ENCODE data around the gene JAKMIP3.

JAKMIP3 gene

GRCh38 chr10:132100091-132100481 lies 34.3 kb downstream of the JAKMIP3 start:
- DNase-seq: no peak

DNA sequence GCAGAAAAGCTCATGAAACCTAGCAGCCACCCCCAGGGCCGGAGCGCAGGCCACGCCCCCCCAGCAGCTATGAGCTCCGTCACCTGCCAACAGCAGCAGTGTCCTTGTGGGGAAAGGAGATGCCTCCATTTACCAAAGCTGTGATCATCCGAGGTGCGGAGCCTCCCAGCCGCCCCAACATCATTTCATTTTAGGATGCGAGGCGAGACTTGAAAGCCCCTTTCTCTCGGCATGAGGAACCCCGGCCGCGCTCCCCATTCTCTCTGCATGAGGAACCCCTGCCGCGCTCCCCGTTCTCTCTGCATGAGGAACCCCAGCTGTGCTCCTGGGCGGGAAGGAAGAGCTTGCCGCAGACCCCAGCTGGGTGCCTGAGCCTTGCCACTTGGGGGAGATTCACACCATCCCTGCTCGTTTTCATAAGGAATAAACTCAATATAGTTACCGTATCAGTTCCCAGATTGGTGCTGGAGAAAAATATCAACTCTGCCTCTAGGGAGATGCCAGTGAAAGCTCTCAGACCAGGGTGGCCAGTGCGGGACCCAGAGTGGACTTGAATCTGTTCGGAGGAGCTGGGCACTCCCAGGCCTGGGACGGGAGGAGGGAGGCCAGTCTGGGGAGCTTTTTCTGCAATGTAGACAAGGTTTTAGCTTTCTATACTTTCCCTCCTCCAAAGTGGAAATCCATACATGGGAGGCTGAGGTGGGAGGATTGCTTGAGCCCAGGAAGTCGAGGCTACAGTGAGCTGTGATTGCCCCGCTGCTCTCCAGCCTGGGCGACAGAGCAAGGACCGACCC lies 35.0 kb downstream of the JAKMIP3 start:
- no peak for DNase-seq

GRCh38 chr10:132101529-132101928 lies 35.8 kb downstream of the JAKMIP3 start:
- no peak for DNase-seq

- no peak for DNase-seq
Observed at GRCh38 chr10:132102071-132102716, 36.4 kb downstream of the JAKMIP3 start.

DNA sequence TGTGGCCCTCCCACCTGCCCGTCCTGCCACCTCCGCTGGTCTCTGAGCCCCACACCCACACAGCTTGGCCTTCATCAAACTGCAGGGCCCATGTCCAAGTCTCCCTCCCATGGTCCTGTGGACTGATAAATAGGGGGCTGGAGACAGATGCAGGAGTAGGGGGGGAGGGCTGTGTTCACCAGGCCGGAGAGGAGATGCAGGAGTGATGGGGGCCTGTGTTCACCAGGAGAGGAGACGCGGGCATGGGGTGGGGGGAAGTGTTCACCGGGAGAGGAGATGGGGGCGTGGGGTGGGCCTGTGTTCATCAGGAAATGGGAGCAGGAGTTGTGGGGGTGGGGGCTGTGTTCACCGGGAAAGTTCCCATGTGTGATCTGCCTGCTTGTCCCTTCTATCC lies 37.0 kb downstream of the JAKMIP3 start:
- no peak for DNase-seq

DNA sequence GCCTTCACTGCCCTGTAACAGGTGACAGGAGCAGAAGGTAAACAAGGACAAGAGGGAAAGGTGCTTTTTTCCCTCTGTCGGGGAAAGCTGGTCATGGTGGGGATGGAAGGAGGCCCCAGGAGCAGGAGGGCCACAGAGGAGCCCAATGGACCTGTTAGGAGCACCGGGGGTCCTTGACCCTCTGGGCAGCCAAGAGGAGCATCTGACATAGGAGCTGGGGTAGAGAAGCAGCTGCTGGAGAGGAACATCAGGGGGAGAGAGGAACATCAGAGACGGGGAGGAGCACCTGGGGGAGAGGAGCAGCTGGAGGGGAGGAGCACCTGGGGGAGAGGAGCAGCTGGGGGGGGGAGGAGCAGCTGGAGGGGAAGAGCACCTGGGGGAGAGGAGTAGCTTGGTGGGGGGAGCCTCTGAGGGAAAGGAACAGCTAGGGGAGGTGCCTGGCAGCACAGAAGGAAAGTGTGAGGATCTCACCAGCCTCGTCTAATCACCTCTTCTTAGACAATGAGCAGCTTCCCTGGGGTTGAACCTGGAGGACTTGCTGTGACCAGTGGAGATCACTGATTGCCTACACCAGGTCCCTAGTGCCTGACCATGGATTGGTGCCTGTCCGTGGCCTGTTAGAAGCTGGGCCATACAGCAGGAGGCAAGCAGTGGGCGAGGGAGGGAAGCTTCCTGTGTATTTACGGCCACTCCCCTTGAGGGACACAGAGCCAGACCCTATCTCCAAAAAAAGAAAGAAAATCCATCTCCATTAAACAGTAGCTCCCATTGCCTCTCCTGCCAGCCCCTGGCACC lies 37.6 kb downstream of the JAKMIP3 start:
- DNase-seq: no peak

GRCh38 chr10:132104062-132104461 lies 38.3 kb downstream of the JAKMIP3 start:
- DNase-seq: no peak

GRCh38 chr10:132104471-132105301 lies 38.9 kb downstream of the JAKMIP3 start:
- DNase-seq: no peak

DNA sequence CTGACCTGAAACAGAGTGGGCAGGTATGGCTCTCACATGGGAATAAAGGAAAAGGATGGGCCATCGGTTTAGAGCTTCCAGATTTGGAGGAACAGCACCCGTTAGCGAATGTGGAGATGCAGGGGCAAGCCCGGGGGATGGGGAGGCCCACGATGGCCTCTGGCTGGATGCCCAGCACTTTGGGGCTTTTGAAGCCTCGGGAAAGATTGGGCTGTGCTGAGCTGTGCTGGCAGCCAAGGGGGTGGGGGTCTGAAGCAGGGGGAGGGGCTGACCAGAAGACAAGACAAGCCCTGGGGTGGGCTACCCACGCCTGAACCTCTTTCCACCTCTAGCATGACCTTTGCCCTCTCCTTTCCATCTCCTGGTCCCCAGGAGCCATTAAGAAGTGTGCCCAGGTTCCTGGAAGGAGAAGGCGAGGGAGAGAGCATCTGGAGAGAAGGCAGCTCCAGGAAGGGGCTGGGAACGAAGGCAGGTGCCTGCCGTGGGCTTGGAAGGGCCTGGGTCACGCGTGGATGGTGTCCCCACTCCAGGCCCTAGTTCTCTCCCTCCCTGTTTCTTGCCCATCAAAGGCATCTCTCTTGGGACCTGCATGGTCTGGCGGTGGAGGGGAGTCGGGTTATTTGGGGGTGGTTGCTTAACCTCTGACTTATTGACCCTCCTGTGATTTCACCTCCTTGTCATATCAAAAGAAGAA lies 39.7 kb downstream of the JAKMIP3 start:
- DNase-seq: no peak

GRCh38 chr10:132106431-132106830 lies 40.7 kb downstream of the JAKMIP3 start:
- DNase-seq: no peak

GRCh38 chr10:132107186-132107948 lies 41.6 kb downstream of the JAKMIP3 start:
- DNase-seq: no peak

DNA sequence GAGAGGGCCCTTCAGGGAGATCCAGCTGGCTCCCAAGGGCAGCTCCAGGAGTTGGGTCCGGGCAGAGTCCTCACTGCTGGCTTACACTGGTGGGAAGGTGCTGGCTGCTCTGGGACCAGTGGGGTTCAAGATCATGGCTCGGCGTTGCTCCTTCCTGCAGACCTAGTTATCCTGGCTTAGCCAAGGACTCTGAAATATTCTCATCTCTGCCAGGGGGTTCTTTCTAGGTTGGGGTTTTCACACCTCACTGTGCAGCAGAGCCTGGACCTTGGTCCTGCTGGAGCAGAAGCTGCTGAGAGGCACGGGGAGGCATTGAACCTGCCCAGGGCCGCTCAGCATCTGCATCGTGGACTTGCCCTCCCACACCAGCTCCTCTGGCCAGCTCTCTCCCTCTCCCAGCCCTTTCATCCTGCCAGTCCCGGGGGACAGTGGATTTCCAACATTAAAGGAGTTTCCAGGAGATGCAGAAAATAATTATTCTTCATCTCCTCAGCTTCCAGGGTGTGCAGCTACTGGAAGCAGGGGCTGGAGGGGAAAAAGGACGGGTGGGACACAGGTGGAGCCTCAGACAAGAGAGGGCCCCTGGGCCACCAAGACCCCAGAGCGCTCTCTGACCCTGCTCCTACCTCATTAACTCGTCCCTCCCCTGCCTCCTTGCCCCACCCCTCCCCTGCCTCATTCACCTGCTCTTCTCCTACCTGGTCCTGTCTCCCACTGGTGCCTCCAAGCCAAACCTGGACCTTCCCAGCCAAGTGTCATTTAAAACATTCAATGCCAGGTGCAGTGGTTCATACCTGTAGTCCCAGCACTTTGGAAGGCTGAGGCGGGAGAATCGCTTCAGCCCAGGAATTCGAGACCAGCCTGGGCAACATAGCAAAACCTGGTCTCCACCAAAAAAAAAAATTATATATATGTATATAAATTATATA lies 42.5 kb downstream of the JAKMIP3 start:
- DNase-seq: no peak

DNA sequence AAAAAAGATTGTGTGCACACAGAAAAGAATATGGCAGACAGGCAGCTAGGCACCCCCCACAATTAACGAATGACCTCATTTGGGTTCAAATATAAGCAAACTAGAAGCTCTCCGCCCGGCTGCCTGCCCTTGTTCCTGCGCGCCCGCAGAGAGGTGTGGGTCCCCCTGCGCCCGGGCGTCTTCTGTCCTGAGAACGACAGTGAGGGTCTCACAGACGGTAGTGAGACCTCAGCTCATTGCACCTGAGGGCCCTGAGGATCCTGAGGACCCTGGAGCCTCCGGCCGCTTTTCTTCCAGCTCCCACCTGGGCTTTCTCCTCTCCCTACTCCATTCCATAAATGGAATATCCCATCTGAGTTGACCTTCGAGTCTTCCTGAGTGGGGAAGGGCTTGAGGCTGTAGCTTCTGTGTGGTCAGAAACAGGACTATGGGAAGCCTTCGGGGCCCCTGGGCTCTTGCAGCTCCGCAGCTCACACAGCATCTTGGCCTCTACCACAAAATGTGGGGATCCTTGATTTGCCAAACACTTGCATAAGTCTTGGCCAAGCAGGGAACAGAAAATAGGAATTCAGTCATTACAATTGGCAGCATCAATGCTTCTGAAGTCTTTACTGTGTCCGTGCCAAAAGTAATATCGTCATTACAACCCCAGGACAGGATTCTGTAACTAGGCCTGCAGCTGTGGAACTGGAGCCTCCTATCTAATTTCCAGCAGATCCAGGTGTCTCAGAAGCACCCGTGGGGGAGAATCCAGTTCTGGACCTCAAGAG lies 43.8 kb downstream of the JAKMIP3 start:
- no peak for DNase-seq

DNA sequence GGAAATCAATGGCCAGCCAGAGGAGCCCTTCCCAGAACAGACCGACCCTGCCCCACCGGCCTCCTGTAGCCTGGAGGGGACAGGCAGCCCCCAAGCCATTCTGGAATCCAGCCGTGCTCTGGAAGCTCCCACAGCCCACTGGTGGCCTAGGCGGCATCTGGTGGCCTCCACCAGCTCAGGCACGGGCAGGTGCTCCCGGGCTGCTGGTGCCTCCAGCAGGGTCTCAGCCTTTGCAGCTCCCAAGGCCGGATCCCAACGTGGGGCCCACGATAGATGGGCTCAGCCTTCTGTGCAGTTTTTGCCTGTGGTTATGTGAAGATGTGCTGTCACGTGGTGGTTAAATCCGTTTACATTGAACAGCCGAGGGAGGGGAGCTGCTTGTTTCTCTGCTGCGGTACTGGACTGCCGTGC lies 44.4 kb downstream of the JAKMIP3 start:
- DNase-seq: no peak

DNA sequence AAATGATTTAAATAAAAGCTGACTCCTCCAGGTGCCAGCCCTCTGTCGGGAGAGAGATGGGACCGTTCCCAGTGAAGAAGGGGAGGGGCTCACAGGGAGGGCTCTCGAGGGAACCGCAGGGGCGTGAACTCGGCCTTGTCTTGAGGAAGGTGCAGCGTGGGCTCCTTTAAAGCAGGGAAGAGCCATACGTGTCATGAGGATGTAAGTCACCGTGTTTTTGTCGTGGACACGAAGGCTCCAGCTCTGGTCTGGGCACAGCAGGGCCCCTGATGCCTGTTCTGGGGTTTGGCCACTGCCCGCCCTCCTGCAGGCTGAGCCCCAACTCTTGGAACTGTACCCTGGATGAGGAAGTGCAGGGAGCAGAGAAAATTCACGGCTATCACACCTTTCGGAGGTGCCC lies 45.0 kb downstream of the JAKMIP3 start:
- no peak for DNase-seq

GRCh38 chr10:132111121-132111731 lies 45.5 kb downstream of the JAKMIP3 start:
- DNase-seq: no peak

DNA sequence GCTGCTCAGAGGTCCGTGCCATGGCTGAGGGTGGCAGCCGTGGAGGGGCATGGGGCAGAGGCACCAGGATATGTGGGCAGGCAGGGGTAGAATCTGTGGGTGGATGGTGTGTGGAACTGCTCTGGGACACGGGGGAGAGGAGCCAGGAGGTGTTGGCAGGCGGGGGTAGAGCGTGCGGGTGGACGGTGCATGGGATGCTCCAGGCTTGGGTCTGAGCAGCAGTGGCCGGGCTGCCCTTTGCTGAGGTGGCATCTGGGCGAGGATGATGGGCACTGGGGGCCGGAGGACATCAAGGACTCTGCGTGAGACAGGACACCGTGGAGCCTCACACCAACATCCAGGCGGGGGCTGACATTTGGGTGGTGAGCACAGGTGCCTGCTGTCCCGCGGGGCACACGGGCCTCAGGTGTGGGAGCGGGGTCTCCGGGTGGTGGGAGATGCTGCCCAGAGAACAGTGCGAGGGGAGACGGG lies 46.2 kb downstream of the JAKMIP3 start:
- no peak for DNase-seq

DNA sequence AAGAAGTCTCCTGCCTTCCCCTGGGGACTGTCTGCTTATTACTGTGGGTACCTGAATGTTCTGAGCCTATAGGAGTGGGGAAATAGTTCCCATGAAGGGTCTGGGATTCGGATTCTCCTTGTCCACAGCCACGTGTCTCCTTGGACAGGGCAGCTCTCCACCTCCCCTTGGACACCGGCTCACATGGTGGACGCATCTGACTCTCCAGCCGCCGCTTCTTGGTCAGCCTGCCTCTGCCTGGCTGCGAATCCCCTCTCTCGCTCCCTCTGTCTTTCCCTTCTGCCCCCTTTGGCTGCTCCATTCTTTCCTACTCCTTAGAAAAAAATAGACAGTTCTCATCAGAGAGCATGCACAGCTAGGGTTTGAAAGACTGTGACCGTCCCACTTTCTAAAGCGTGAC lies 46.9 kb downstream of the JAKMIP3 start:
- no peak for DNase-seq

- no peak for DNase-seq
Observed at GRCh38 chr10:132113206-132113605, 47.5 kb downstream of the JAKMIP3 start.
